Esophagus muscularis mucosa (tissue), 4 donors: ENCODE data around the gene DPP9. TPM values are rescaled to one million over a fixed set of nuclear protein-coding genes. Genes with fewer than 3 reads are reported as not detected.

Experiments
- DNase-seq: peaks from one replicate; pipeline ENCODE4 v3.0.0-alpha.2; 2017; ENCODE audit errors: extremely low spot score
- H3K27ac ChIP-seq, 4 donors: fragments of 200-600 bp; sonication (generic); replicated peaks in 1 of 4; 1 replicate in 3 of 4; 2 replicates in 1 of 4; pipeline ENCODE4 v1.5.1; 2016 to 2019; ENCODE audit warnings: mild to moderate bottlenecking in 1 of 4
- H3K27me3 ChIP-seq, 4 donors: fragments of 200-600 bp; sonication (generic); one replicate each; pipeline versions ENCODE4 v1.5.1 to v1.6.0; 2016 to 2019
- H3K36me3 ChIP-seq, 4 donors: fragments of 200-600 bp; sonication (generic); one replicate each; pipeline ENCODE4 v1.5.1; 2016 to 2019
- H3K4me1 ChIP-seq, 4 donors: fragments of 200-600 bp; sonication (generic); one replicate each; pipeline ENCODE4 v1.5.1; 2016 to 2019
- H3K4me3 ChIP-seq, 4 donors: fragments of 200-600 bp; sonication (generic); 1 replicate in 2 of 4; 2 replicates in 2 of 4; pipeline ENCODE4 v1.5.1; 2016 to 2019; ENCODE audit warnings: mild to moderate bottlenecking in 4 of 4, moderate library complexity in 1 of 4
- H3K9me3 ChIP-seq, 4 donors: fragments of 200-600 bp; sonication (generic); 1 replicate in 3 of 4; 2 replicates in 1 of 4; pipeline ENCODE4 v1.5.1; 2016 to 2019
- EP300 ChIP-seq: sonication (generic); formaldehyde crosslinking; IDR thresholded peaks from one replicate; pipeline ENCODE4 v1.6.1; 2017; ENCODE audit warnings: antibody characterized with exemption
- POLR2A ChIP-seq: fragments of 450-650 bp; IDR thresholded peaks from one replicate; pipeline ENCODE4 v1.6.1; 2017; ENCODE audit warnings: antibody characterized with exemption, moderate library complexity, mild to moderate bottlenecking, low read depth
- POLR2AphosphoS5 ChIP-seq, 2 donors: sonication (generic); formaldehyde crosslinking; IDR thresholded peaks; one replicate each; pipeline ENCODE4 v1.6.1; 2017; ENCODE audit warnings: antibody characterized with exemption in 2 of 2
- WGBS: methylation state at CpG from one replicate; pipeline ENCODE4 v1.1.5; 2018; 5-methylcytosine and 5-hydroxymethylcytosine counted together
- intact Hi-C: fragments of 100-400 bp; cut with DNase I; formaldehyde crosslinking; loops from one replicate; pipeline ENCODE4 v1.15.1; 2023
- total RNA-seq, 4 donors: library from RNA; depleted of rRNA; stranded (reverse); fragments of >200 nt; gene quantifications; one replicate each; pipeline versions ENCODE4 v1.1.0 to v1.2.1, GENCODE V29; 2016
- TF ChIP-seq, protein P1 (sequence below), 3 experiments: fragments of 200-600 bp in 2 of 3; fragments of 450-650 bp in 1 of 3; sonication (generic) in 2 of 3; IDR thresholded peaks; one replicate each; pipeline ENCODE4 v1.5.1; 2017 to 2019; ENCODE audit warnings: antibody characterized with exemption in 3 of 3, mild to moderate bottlenecking in 2 of 3, moderate library complexity in 1 of 3

The DPP9 gene
- total RNA-seq, 4 donors from 2014 or later, result 42.4 to 106 (median 56.0) TPM

DNA sequence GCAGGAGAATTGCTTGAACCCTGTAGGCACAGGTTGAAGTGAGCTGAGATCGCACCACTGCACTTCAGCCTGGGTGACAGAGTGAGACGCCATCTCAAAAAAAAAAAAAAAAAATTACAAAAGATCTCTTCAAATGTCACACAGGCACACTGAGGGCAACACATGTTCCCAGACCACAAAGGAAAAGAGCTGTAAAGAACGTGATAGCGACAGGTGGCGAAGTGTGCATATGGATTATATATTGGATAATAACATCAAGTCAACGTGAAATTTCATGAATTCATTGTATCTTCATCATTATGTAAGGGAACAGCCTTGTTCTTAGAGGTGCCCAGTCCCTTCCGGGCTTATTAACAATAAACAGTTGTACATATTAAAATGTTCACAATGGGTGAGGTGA, 31.8 kb upstream of the DPP9 start:
- no peak for DNase-seq
- no peaks in the 10 kb centered on the region for H3K9me3 ChIP-seq
- no peaks in the 10 kb centered on the region for H3K27me3 ChIP-seq
- intact Hi-C loops, result no loop called here
- no peak overlapping the region for H3K4me3 ChIP-seq
- no peaks in the 10 kb centered on the region for H3K36me3 ChIP-seq
- H3K27ac ChIP-seq, result no peak overlapping the region
- H3K4me1 ChIP-seq, result peaks cover 10 to 14% (median 13%) of the 10 kb centered on the region in 4 donors
- TF ChIP-seq, protein P1, sequence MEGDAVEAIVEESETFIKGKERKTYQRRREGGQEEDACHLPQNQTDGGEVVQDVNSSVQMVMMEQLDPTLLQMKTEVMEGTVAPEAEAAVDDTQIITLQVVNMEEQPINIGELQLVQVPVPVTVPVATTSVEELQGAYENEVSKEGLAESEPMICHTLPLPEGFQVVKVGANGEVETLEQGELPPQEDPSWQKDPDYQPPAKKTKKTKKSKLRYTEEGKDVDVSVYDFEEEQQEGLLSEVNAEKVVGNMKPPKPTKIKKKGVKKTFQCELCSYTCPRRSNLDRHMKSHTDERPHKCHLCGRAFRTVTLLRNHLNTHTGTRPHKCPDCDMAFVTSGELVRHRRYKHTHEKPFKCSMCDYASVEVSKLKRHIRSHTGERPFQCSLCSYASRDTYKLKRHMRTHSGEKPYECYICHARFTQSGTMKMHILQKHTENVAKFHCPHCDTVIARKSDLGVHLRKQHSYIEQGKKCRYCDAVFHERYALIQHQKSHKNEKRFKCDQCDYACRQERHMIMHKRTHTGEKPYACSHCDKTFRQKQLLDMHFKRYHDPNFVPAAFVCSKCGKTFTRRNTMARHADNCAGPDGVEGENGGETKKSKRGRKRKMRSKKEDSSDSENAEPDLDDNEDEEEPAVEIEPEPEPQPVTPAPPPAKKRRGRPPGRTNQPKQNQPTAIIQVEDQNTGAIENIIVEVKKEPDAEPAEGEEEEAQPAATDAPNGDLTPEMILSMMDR (IDR thresholded peaks at IDR 0.05), result no peak
- TF ChIP-seq POLR2AphosphoS5 (IDR thresholded peaks at IDR 0.05), result no peak
- TF ChIP-seq POLR2A, result no peak
- TF ChIP-seq EP300, result no peak
- 86% methylated on average over 7 of the region's 7 CpGs for WGBS

DNA sequence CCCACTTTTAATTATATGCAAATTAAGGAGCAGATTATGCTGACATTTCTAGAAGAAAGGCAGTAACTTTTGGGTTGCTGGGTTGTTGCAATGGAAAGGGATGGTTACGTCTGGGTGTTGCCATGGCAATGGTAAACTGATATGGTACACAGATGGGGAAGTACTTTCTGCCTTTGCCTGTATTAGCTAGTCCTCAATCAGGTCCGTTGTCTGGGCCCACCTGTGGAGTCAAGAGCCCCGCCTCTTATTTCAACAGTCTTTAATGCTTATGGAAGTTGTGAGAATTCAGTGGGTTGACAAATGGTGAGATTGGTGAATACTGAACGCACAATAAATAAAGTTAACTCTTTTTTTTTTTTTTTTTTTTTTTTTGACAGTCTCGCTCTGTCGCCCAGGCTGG, 30.6 kb upstream of the DPP9 start:
- TF ChIP-seq POLR2A (no peak), EP300 (no peak), POLR2AphosphoS5 (IDR thresholded peaks at IDR 0.05) (no peak)
- TF ChIP-seq, protein P1 (IDR thresholded peaks at IDR 0.05), result no peak
- Histone ChIP-seq H3K4me3 (no peak overlapping the region), H3K9me3 (no peaks in the 10 kb centered on the region), H3K27ac (no peak overlapping the region), H3K4me1 (peaks cover 0 to 2% (median 1%) of the 10 kb centered on the region in 4 donors), H3K27me3 (peaks cover 0 to 7% (median 0%) of the 10 kb centered on the region in 4 donors), H3K36me3 (no peaks in the 10 kb centered on the region)
- 69% methylated on average over 6 of the region's 6 CpGs for WGBS
- intact Hi-C loops, result no loop called here
- no peak for DNase-seq

- no peak for DNase-seq
- intact Hi-C loops, result no loop called here
- no peaks in the 10 kb centered on the region for H3K9me3 ChIP-seq
- TF ChIP-seq, protein P1 (IDR thresholded peaks at IDR 0.05), result no peak
- TF ChIP-seq EP300, result no peak
- TF ChIP-seq POLR2A, result no peak
- TF ChIP-seq POLR2AphosphoS5 (IDR thresholded peaks at IDR 0.05), result no peak
- H3K27ac ChIP-seq, result no peak overlapping the region
- peaks cover 0 to 21% (median 0%) of the 10 kb centered on the region in 4 donors for H3K27me3 ChIP-seq
- 77% methylated on average over 18 of the region's 18 CpGs for WGBS
- H3K4me1 ChIP-seq, result peaks cover 3 to 7% (median 5%) of the 10 kb centered on the region in 4 donors
- no peak overlapping the region for H3K4me3 ChIP-seq
- H3K36me3 ChIP-seq, result no peaks in the 10 kb centered on the region
These were observed 26.4 kb upstream of the DPP9 start for GRCh38 chr19:4749870-4750590.

- Histone ChIP-seq H3K27me3 (peaks cover 0 to 21% (median 0%) of the 10 kb centered on the region in 4 donors), H3K36me3 (no peaks in the 10 kb centered on the region), H3K27ac (no peak overlapping the region), H3K4me3 (no peak overlapping the region), H3K4me1 (peaks cover 11 to 19% (median 17%) of the 10 kb centered on the region in 4 donors), H3K9me3 (no peaks in the 10 kb centered on the region)
- WGBS, result 67% methylated on average over 9 of the region's 9 CpGs
- DNase-seq, result no peak
- TF ChIP-seq POLR2AphosphoS5 (IDR thresholded peaks at IDR 0.05) (no peak), POLR2A (no peak), EP300 (no peak)
- TF ChIP-seq, protein P1 (IDR thresholded peaks at IDR 0.05), result no peak
- intact Hi-C loops, result no loop called here
These were observed 24.9 kb upstream of the DPP9 start for GRCh38 chr19:4748589-4748988.
